LoVo (cell line): ENCODE measurements around the gene RASSF6.
A peak's percentile ranks its signal among the peaks of the same experiment; 100 is the strongest.
"Not testable (repeated sequence)": the region's sequence is repeated elsewhere in the genome, so short reads cannot be mapped to it uniquely, and the experiment has no call there.

Experiments
- DNase-seq: peaks from one replicate; pipeline ENCODE4 v3.0.0-alpha.2; 2016; ENCODE audit warnings: low spot score

The RASSF6 gene

GRCh38 chr4:73576381-73576780 is 43.9 kb downstream of the RASSF6 start:
- no peak for DNase-seq

DNA sequence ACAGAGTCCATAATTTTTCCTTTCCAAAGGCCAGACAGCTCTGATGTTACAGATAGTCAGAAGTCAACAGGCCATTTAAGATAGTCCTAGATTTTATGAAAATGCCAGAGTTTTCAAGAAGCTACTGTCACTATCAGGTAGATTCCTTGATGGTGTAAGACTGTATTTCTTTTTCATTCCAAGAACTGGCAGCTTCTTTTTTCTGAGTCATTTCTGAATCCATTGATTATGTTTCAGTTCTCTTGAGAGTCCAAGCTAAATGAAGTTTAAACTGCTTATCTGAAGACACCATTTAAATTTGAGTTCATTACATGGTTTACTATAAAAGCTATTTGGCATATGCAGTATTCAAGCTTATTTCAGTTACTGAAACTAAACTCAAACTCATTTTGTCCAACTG is 44.6 kb downstream of the RASSF6 start:
- no peak for DNase-seq

GRCh38 chr4:73573794-73574528 is 46.3 kb downstream of the RASSF6 start:
- DNase-seq = peak; percentile 53

- DNase-seq = not testable (repeated sequence)
Measured at GRCh38 chr4:73550865-73551264, 69.4 kb downstream of the RASSF6 start.

DNA sequence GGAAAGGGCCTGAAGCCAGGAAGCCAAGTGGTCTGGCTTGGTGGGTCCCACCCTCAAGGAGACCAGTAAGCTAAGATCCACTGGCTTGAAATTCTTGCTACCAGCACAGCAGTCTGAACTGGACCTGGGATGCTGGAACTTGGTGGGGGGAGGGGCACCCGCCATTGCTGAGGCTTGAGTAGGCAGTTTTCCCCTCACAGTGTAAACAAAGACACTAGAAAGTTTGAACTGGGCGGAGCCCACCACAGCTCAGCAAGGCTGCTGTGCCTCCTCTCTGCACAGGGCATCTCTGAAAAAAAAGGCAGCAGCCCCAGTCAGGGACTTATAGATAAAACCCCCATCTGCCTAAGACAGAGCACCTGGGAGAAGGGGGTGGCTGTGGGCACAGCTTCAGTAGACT is 75.6 kb downstream of the RASSF6 start:
- no peak for DNase-seq

DNA sequence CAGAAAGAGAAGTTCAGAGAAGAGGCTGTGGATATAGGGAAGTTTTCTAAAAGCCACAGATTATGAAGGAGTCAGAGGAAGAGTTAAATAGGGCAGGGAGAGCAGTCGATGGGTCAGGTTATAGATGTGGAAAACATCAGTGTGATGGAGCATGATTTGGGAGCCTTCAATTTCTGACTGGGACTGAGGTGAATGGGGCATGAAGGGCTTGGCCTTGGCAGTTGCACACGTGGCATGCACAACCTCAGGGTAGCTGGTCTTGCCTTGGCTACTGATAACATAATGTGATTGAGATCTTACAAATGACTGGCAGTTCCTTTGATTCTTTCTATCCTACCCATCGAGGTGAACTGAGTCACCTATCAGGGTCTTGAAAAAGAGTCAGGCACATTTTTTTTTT is 79.0 kb downstream of the RASSF6 start:
- no peak for DNase-seq

DNA sequence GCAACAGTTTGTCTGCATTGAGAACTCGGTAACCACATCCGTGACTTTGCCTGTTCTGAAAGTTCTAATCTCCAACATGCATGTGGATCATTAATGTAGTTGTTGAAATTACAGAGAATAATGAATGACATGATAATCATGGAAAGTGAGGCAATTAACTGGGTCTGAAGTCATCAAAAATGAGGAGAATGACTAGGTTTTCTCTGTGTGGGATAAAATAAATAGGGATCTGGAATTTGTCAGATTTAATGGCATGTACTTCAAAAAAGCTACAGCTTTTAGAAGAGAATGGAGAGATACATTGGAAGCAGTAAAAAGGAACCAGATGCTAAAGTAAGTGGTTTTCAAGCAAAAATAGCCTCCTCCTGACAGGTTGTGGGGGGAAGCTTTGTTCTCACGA is 79.4 kb downstream of the RASSF6 start:
- no peak for DNase-seq

DNA sequence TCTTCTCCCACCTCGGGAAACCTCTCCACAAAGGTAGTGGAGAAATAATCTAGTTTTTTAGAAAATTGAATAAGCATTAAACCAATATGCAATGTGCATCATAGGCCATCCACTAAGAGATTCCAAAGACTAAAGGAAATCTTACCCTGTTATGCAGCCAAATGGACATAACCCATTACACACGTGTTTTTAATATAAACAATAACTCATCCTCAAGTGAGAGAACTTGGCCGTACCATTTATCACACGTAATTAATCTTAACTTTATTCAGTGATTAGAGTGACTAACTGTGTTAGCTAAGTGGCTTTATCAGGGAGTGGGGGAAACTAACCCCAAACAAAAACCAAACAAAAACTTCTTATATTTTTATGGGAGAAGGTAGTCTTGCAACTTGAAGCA is 80.8 kb downstream of the RASSF6 start:
- no peak for DNase-seq

DNA sequence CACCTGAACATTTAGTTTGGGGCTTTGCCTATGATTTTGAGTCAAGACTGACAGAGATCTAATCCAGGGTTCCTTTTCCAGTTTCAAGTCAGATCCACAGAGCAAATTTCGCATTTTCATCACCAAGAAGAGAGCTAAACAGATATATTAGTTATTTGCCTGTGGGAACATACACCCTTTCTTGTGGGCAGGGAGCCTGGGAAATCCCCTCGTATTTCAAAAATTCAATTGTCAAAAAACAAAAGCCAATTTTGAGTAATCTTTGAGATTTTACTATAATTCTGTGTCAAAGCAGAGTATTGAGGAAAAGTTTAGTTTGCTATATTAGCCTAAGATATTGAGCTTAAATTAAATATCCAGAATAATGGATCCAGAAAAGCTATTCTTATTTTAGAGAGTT is 82.1 kb downstream of the RASSF6 start:
- no peak for DNase-seq

DNA sequence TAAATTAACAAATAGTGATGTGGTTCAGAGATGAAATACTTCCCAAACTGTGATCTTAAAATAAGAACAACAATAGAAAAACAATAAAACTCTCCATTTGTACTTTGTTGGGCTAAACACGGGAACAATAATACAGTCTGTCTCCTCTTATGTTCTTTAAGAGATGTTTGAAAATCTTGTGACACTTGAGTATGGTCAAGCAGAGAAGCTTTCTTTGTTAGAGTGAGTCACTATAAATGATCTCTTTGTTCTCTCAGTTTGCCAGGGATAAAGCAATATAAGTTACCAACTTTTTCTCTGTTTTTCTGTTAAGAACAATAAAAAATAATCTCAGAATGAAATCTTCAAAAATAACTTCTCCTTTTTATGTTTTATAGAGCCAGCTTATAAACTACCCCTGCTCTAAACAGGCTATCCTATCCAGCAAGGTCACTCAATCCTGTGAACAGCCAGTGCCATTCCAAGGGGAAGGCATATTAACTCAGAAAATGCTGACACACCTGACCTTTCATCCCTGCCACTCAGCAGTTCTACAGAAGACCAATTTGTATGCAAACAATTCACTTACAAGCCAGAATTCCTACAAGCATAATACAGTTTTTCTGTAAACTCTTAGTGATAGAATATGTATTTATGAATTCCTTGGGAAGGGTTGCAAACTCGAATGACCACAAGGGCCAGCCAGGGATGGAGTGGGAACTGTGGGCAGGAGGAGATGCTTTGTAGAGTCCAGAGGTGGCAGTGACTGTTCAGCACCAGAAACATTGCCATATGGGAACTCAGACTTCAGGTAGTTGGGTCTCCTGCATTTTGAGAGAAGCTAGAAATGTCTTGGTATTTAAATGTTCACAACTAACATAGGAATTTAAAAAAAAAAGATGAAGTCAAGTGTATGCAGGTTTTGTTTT is 86.5 kb downstream of the RASSF6 start:
- no peak for DNase-seq

GRCh38 chr4:73528171-73528570 is 92.1 kb downstream of the RASSF6 start:
- DNase-seq = no peak

DNA sequence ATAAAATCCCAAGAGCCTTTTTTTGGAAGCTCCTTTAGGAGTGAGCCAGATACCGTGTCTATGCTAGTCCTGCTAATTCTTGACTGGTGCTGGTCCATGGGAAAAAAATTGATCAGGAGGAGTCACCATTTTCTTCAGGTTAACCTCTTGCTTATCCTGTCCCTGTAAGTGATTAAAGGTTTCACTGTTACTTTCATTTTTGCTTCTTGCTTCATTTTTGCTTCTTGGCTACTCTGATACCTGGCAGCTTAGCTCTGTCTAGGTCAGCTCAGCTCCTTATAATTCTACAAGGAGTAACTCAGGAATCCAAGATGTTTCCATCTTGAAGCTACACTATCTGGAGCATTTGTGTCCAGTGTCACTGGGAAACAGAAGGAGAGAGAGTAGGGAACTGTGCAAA is 93.0 kb downstream of the RASSF6 start:
- DNase-seq = no peak

DNA sequence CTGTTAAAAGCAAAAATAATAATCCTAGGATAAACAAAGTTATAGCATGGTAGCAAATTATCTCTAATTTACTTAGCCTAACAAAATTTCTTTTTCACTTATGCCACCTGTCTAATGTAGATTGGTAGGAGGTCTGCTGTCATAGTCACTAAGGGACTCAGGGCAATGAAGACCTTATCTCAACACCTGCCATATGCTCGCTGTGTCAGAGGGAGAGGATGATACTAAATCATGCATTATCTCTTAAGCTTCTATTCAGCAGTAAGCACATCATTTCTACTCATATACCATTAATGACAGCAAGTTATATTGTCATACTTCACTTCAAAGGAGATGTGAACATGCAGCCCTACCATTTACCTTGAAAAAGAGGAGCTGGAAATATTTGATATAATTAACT is 94.6 kb downstream of the RASSF6 start:
- DNase-seq = no peak

- no peak for DNase-seq
Measured at GRCh38 chr4:73523126-73523525, 97.1 kb downstream of the RASSF6 start.
